GM12873 (cell line): ENCODE data around the gene FIS1.

Source experiments
- CTCF ChIP-seq: IDR thresholded peaks from 2 replicates; pipeline ENCODE4 v1.5.1; 2012; ENCODE audit warnings: low read depth, mild to moderate bottlenecking, moderate library complexity, low read length, control low read depth; ENCODE audit not compliant: insufficient read depth; ENCODE audit errors: missing control alignments

Gene FIS1

DNA sequence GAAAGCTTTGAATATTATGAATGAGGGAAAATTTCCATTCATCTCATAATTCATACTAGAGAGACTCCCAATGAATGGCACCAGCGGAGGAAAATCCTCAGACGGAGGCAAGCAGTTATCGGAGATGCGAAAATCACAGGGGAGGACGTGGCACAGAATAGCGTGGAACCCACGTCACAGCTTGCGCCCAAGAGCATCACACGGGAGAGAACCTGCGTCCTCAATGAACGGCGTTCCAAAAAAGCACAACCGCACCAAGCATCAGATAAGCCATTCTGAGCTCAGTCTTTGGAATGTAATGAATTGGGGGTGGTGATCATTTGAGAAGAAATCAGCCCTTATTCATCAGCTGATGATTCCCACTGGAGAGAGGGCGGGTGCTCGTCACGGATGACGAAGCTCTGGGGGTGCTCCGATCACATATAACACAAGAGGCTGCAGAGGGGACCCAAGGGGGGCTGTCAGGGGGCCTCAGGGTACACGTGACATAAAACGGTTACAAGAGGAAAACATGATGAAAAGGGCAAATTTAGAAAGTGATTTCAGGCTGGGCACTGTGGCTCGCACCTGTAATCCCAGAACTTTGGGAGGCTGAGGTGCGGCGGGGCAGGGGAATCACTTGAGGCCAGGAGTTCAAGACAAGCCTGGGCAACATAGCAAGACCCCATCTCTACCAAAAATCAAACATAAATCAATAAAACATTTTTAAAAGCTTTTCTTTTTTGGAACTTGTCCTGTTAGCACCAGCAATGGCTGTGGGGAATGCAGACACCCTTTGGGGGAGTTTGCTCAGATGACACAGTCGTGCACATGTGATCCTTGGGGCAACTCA, 33.8 kb upstream of the FIS1 start:
- no peak for TF ChIP-seq CTCF

- no peak for TF ChIP-seq CTCF
Measured at GRCh38 chr7:101277155-101277554, 32.3 kb upstream of the FIS1 start.

DNA sequence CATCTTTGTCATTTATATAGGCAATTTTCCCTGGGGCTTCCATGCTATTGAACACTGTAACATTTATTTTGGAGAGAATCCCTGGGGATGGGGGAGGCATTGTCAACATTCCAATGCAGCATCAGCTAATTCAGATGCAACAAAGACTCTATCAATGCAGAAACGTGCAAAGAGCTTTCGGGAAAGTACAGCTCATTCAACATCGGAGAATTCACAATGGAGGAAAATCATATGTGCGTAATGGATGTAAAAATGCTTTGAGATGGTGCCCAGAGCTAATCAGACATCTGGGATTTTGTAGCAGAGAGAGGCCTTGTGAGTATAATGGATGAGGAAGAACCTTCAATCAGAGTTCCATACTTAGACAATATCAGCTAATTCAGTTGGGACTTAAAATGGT, 28.3 kb upstream of the FIS1 start:
- no peak for TF ChIP-seq CTCF

DNA sequence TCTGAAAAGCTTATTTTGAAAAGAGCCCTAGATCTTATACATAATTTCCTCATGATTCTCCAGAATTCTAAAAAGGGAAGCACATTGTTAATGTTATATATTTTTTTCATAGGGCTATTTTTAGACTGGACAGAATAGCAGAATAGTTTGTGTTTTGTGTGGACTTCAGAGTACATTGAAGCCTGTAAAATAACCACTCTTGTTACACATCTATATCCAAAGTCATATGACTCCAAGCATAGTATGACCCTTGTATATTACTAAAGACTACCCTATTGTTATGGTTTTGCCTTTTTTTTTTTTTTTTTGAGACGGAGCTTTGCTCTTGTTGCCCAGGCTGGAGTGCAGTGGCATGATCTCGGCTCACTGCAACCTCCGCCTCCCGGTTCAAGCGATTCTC, 26.1 kb upstream of the FIS1 start:
- TF ChIP-seq CTCF = no peak

DNA sequence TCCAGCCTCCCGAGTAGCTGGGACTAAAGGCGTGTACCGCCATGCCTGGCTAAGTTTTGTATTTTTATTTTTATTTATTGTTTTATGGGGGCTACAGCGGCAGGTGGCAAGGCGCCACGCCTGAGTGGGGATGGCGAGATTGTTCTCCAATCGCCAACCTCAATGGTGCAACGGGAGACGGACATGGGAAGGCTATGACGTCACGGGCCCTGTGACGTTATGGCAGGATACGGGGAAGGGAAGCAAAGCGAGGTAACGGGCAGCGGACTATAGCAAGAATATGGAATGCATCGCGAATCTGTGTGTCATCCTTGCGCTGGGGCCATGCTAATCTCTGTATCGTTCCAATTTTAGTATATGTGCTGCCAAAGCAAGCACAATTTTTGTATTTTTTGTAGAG, 24.8 kb upstream of the FIS1 start:
- TF ChIP-seq CTCF = no peak

GRCh38 chr7:101265622-101266516, 21.0 kb upstream of the FIS1 start:
- TF ChIP-seq CTCF = no peak

DNA sequence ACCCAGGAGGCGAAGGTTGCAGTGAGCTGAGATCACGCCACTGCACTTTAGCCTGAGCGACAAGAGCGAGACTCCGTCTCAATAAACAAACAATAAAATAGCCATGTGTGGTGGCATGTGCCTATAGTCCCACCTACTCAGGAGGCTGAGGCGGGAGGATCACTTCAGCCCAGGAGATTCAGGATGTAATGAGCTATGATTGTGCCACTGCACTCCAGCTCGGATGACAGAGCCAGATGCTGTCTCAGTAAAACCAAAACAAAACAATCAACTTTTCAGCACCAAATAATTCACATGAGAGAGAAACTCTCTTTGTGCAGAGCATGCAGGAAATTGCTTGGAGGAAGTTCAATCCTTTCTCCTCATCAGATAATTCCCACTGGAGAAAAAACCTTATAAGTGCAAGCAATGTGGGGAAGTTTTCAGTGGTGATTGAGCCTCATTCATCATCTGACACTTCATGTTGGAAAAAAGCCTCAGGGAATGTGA, 13.4 kb upstream of the FIS1 start:
- TF ChIP-seq CTCF = no peak
